NCI-H2171 treated with DMSO at 0.1 percent for 48 hours (cell line): ENCODE measurements around the gene NBAS.
"Not testable (repeated sequence)": the region's sequence is repeated elsewhere in the genome, so short reads cannot be mapped to it uniquely, and the experiment has no call there.

Experiments
- DNase-seq: peaks from one replicate; lab custom pipeline; 2025; lab: John Stamatoyannopoulos, UW

The NBAS gene

DNA sequence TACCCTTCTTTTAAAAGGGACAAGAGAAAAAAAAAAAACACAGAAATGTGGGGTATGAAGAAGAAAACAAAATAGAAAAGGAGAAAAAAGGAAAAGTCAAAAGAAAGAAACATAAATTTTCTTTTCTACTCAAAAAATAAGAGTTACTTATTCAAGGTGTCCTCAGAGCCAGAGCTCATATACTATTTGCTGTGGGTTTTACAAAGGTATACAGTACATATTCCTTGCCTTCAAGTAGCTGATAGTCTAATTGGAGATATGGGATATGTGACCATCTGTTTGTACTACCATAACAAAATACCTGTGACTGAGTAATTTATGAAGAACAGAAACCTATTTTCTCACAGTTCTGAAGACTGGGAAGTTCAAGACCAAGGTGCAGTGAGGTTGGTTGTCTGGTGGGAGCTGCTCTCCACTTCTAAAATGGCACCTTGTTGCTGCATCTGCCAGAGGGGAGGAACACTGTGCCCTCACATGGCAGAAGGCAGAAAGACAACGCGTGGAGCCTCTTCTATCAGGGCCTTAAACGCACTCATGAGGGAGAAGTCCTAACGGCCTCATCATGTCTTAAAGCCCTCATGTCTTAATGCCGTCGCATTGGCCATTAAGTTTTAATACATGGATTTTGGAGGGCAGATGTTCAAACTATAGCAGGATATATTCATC, 33.9 kb downstream of the NBAS start:
- DNase-seq = no peak

DNA sequence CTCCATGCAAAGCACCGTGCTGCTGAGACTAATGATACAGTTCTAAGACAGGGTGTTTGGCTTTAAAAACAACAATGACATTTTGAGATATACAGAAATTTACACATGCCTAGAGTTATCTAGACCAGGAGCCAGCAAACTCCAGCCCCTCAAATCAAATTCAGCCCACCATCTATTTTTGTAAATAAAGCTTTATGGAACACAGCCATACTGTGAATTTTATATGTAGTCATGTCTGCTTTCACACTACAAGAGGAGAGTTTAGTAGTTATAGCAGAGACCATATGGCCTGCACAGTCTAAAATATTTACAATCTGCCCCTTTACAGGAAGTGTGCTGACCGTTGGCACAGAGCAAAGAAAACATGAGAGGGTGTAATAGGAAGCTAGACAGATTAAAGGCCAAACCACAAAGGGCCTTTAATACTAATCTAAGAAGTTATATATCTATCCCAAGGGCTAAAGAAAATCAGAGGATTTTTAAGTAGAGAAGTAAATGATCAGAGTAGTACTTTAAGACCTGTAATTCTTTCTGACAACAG, 39.4 kb downstream of the NBAS start:
- DNase-seq = no peak

- no peak for DNase-seq
Measured at GRCh38 chr2:15520346-15520745, 40.8 kb downstream of the NBAS start.

DNA sequence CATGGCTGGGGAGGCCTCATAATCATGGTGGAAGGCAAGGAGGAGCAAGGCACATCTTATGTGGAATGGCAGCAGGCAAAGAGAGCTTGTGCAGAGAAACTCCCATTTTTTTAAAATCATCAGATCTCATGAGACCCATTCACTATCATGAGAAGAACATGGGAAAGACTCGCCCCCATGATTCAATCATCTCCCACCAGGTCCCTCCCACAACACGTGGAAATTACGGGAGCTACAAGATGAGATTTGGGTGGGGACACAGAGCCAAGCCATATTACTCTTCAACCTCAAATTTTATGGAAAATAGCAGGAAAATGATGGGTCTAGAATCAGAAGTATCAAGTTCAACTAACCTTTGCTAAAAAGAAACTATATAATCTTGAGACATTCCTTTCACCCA, 42.4 kb downstream of the NBAS start:
- not testable (repeated sequence) for DNase-seq

GRCh38 chr2:15517793-15518192, 43.3 kb downstream of the NBAS start:
- DNase-seq = no peak

GRCh38 chr2:15511686-15512085, 49.4 kb downstream of the NBAS start:
- no peak for DNase-seq

- DNase-seq = no peak
Measured at GRCh38 chr2:15510552-15510951, 50.6 kb downstream of the NBAS start.

DNA sequence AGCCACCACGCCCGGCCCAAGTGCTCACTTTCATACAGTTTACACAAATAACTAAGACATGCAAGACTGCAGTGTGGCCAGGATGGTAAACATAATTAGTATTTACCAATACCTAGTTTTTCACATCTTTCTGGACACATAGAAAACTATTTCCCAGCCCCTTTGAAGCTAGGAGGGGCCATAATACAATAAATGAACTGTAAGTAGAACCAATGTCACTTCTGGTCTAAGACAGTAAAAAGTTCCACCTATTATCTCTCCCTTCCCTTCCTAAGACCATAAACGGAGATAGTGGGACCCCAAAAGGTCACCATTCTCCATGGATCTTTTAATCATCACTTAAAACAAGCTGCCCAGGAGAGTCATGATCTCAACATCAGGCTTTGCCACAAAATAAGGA, 51.0 kb downstream of the NBAS start:
- DNase-seq = no peak

DNA sequence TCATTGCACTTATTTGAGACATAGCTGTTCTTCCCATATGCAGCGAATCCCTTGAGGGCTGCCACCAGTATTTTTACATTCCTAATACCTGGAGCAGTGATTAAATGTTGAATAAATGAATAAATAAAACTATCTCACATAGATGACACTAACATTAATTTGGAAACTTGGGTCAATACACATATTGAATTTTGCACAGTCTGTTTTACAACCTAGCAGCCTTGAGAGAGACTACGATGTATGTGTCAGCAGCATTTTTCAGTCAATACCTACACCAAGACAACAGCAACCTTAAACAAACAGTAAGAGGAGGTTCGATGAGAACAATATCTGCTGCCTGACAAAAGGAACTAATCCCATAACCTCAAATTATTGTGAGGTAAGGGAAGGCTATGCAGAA, 53.4 kb downstream of the NBAS start:
- DNase-seq = no peak

GRCh38 chr2:15507061-15507460, 54.1 kb downstream of the NBAS start:
- DNase-seq = no peak

GRCh38 chr2:15506229-15506819, 54.8 kb downstream of the NBAS start:
- DNase-seq = no peak

DNA sequence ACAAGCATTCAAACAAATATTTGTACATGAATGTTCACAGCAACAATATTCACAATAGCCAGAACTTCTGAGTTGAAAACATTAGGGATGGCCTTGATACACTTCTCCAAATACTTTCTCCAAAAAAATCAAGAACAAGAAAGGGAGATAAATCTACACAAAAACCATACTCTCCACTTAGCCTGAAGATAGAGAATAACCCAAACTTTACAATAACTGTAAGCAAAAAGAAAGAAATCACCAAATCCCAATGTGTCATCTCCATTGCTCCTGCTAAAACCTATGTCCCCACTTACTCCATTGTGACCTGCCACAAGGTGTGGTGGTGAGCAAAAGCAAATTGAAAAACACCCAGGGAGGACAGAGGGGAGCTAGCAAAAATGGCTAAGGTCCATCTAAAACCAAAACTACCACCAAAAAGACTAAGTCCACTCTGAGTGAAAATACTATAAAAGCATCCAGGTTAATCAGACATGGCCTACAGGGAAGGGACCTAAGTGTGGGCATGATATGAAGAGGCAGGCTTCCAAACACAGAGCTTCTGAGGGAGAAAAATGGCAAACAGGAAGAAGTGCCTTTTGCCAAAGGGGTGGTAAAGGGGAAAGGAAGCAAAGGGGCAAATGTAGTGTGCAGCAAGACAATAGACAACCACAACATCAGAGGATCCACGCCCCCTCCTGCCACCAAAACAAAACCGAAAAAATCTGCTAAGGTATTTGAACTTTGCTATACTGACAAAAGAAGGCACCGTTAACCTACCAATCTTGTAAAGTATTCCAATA, 56.1 kb downstream of the NBAS start:
- no peak for DNase-seq

DNA sequence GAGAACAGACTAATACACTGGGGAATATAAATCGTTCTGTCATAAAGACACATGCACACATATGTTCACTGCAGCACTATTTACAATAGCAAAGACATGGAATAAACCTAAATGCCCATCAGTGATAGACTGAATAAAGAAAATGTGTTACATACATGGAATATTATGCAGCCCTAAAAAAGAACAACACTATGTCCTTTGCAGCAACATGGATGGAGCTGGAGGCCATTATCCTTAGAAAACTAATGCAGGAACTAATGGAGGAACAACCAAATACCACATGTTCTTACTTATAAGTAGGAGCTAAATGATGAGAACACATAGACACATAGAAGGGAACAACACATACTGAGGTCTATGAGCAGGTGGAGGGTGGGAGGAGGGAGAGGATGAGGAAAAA, 61.9 kb downstream of the NBAS start:
- DNase-seq = not testable (repeated sequence)

GRCh38 chr2:15498554-15498953, 62.6 kb downstream of the NBAS start:
- no peak for DNase-seq

DNA sequence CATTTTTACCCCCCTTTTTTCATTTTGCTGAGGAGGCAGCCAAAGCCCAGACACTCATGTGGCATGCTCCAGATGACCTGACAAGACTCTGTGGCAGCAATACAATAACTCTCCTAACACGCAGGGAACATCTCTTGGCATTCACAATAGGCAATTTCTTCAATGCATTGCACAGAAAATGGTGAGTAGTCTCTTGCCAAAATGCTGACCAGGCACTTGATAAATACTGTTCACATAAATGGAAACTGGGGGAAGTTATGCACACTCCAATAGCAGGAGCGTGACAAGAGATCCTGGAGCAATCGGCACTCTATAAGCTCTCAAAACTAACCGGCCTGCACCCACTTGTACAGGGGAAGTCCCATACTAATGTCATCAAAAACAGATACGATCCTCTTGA, 66.3 kb downstream of the NBAS start:
- no peak for DNase-seq

DNA sequence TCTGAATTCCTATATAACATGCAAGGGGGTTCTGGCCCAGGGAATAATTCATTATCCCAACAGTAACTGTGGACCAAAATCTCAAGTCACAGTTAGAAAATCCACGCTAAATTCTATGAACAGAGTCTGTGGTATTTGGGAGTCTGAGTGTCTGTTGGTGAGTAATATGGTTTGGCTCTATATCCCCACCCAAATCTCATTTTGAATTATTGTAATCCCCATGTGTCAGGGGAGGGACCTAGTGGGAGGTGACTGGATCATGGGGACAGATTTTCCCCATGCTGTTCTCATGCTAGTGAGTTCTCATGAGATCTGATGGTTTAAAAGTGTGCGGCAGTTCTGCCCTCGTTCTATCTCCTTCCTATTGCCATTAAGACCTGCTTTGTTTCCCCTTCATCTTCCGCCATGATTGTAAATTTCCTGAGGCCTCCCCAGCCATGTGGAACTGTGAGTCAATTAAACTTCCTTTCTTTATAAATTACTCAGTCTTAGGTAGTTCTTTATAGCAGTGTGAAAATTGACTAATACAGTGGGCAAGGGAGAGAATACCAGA, 68.3 kb downstream of the NBAS start:
- no peak for DNase-seq

GRCh38 chr2:15486770-15487169, 74.4 kb downstream of the NBAS start:
- DNase-seq = no peak

DNA sequence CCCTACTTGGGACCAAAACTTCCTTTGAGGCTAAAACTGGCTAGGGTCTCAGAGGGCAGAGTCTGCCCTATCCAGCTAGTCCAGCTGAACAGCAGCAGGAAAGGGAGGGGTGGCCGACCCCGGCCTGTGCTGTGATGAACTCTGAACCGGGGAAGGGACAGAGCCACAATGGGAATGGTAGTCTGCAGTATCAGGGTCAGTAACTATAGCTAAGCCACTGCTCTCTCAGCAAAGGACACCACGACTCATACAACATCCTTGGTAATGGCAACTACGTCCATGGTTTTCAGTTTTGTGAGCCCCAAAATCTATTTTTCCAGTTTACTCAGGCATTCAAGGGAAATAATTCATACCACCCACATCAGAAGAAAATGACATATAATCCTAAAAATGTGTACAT, 75.2 kb downstream of the NBAS start:
- DNase-seq = no peak

- DNase-seq = no peak
Measured at GRCh38 chr2:15481000-15481399, 80.1 kb downstream of the NBAS start.

GRCh38 chr2:15480552-15480951, 80.6 kb downstream of the NBAS start:
- DNase-seq = no peak

GRCh38 chr2:15472876-15473275, 88.3 kb downstream of the NBAS start:
- no peak for DNase-seq

DNA sequence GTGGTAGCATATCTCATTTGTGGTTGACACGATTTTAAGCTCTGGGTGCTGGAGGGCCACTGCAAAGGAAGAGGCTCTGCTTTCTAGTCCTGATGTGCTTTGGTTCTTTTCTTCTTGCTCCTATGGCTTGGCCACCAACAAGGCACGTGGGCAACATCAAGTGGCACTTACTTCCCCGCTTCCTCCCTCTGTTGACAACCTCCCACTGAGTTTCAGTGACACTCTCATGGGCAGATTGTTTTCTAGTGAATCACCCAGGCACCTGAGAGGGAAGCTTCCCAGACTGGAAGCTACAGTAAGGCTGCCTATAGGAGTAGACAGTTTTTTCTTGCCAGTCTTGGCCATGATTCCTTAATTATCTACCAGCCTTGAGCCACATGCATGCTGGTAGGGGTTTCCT, 89.0 kb downstream of the NBAS start:
- DNase-seq = no peak

DNA sequence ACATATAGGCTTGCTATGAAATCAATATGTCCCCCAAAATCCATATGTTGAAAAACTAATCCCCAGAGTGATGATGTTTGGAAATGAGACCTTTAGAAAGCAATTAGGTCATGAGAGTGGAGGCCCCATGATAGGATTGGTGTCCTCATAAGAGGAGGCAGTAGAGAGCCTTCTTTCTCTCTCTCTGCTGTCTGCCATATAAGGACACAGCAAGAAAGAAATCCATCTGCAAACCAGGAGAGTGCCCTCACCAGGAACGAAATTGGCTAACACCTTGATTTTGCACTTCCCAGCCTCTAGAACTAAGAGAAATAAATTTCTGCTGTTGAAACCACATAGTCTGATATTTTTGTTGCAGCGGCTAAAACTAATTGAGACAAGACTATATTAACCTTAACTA, 89.5 kb downstream of the NBAS start:
- peak; percentile 5 for DNase-seq
